D721Med (cell line): Measurements from ENCODE around the gene RPL41.

Experiments used
- DNase-seq: peaks from one replicate; pipeline ENCODE4 v3.0.0; 2011; ENCODE audit warnings: low spot score; ENCODE audit not compliant: insufficient read length
- FAIRE-seq: peaks from 2 replicates; lab custom pipeline; 2011; peaks lifted over from hg19 to GRCh38; lab: Jason Lieb, UNC
- CTCF ChIP-seq: IDR thresholded peaks from 2 replicates; pipeline ENCODE4 v1.5.1; 2012; ENCODE audit warnings: mild to moderate bottlenecking, control low read depth; ENCODE audit not compliant: insufficient read depth; ENCODE audit errors: missing control alignments

The RPL41 gene

DNA sequence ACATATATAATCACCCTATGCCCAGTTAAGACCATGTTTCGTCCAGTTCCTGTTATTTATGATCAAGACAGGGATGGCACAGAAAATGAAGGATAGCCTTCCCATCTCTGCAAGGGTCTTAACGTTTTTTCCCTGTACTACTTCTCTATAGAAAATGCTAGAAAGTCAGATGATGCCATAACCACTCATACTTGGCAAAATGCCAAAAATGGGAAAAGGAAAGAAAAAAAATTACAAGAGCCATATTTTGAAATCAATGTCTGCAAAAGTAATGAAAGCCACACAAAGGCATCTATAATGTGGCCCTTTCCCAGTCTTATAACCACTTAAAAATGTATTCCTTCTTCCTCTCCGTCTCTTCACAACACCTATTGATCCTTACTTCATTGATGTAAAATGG is 34.1 kb downstream of the RPL41 start:
- TF ChIP-seq CTCF: no peak
- no peak for FAIRE-seq
- DNase-seq: no peak

GRCh38 chr12:56151672-56152131 is 35.3 kb downstream of the RPL41 start:
- TF ChIP-seq CTCF: no peak

DNA sequence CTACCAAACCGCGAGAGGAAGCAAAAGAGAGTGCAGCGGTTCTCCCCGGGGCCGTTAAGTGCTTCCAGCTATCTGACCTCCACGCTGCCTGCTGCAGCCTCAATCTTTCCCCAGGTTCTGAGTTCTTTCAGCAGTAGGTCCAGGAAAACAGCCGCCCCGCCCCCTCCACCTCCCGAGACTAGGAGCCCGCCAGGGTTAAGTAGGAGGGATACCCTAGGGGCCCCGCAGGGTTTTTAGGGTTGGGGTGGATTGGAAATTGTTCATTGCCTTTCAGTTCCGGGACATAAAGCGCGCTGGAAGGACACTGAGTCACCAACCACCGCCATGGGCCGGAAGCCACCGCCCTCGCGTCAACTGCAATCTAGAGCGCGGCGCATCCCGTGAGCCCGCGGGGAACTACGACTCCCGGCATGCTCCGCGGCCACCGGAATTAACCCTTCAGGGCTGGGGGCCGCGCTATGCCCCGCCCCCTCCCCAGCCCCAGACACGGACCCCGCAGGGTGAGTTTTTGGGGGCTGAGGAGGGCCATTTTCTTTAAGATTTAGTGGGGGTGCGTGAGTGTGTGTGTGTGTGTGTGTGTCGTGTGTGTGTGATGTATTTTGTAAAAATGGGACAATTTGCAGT is 35.8 kb downstream of the RPL41 start, which contains the start of gene MYL6B:
TSS of gene MYL6B (plus strand) at position 456 of the 624 bp plus-strand sequence. CDS start 1,332 bp downstream, outside the sequence.
- DNase-seq (peak; percentile 91), FAIRE-seq (no peak)
- no peak for TF ChIP-seq CTCF

More at GRCh38 chr12:56151672-56152131, 35.3 kb downstream of the RPL41 start:
- no peak for DNase-seq
- FAIRE-seq: no peak

DNA sequence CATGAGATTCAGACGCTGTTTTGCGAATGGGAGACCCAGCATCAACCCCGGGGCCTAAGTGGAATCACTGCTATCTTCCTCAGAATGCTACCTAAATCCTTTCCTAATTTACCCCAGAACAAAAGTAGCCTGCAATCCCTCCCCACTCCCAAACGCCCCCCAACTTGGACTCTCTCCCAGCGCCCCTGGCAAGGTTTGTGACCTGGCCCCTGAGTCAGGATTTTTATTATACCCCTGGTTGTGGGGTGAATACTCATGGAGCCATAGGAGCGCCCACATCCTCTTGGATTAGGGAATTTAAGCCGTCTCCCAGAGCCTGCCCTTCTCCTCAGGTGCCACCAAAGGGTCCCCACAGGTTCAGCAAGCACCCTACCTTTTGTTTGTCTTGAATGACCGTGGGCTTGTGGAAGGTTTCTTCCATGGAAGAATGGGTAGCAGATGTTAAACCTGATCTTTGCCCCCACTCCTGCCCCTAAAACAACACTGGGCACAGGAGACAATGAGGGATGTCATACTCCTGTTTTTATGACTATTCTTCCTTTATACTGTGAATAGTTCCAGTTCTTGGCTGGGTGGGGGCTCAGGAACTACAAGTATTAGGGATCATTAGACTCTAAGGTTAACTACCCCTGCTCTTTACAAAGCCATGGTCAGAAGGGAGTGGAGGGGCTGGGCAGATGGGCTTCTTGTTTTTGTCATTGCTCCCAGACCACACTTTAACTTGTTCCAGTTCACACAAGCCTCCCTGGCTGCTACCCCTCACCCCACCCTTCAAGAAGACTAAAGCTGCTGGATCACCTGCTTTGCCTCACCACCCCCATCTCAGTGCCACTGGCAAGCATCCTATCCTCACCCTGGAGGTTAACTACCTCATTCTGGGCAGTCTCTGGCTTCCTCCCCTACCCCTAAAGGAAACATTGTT is 36.6 kb downstream of the RPL41 start:
- FAIRE-seq: no peak
- DNase-seq: no peak
- no peak for TF ChIP-seq CTCF

DNA sequence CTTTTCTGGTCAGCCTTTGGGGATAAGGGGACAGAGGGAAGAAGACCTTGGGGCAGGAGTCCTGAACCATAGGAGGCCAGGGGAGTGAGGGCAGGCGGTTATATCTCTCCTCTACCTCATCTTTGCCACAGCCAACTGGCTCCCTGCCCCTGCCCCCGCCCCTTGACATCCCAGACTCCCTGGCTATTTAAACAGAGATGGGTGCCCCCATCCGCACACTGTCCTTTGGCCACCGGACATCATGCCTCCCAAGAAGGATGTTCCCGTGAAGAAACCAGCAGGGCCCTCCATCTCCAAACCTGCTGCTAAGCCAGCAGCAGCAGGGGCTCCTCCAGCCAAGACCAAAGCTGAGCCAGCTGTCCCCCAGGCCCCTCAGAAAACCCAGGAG is 37.2 kb downstream of the RPL41 start:
- TF ChIP-seq CTCF: no peak
- DNase-seq (no peak), FAIRE-seq (no peak)

DNA sequence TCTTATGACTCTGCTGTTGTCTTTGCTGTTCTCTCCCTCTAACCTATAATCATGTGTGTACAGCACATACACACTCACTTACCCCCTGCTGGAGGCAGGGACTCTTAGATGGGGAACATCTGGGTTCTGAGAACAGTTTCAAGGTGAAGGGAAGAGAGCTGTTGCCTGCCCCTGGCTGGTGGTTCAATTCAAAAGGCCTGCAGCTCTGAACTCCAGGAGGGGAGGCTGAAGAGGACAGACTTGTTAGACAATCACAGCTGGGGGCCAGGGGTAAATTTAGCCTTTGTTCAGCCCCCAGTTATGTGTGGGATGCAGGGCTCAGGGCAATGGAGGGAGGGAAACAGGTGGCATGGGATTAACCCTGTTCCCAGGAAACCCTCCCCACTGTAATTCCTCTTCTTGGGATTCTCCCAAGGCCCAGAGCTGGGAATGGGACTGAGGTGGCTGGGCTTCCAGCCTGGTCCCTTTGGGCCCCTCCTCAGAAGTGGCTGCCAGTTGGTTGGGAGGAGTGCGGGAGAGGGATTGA is 37.9 kb downstream of the RPL41 start:
- DNase-seq (no peak), FAIRE-seq (no peak)
- TF ChIP-seq CTCF: no peak
